ENCODE results near the gene LACTB. TPM values are rescaled to one million over a fixed set of nuclear protein-coding genes. Genes with fewer than 3 reads are reported as not detected.

The LACTB gene
- total and polyA plus RNA-seq, 4 donors: 13.2 to 25.3 (median 19.1) TPM

- 77% methylated on average over 3 of the region's 3 CpGs for WGBS
- Histone ChIP-seq H3K4me1 (ENCODE audit: control insufficient read depth in 4 of 4, insufficient read depth in 4 of 4, low read length in 3 of 4) (peaks cover 0 to 14% (median 2%) of the 10 kb centered on the region in 4 donors), H3K27me3 (ENCODE audit: control insufficient read depth in 4 of 4, insufficient read depth in 4 of 4, low read length in 3 of 4) (no peaks in the 10 kb centered on the region), H3K9ac (ENCODE audit: low read depth in 1 of 2, low read length in 2 of 2) (no peak overlapping the region), H3K9me3 (ENCODE audit: control insufficient read depth in 4 of 4, low read length in 3 of 4) (no peaks in the 10 kb centered on the region), H3K27ac (ENCODE audit: low read depth in 1 of 2, low read length in 2 of 2) (no peak overlapping the region), H3K4me3 (ENCODE audit: low read depth in 1 of 3, low read length in 3 of 3) (no peak overlapping the region), H3K36me3 (ENCODE audit: control insufficient read depth in 4 of 4, insufficient read depth in 3 of 4, low read depth in 1 of 4, low read length in 3 of 4) (peaks cover 6 to 10% (median 7%) of the 10 kb centered on the region in 4 donors)
- DNase-seq (ENCODE audit: low spot score): no peak
- no peak for TF ChIP-seq SP1 (IDR thresholded peaks at IDR 0.05)
- TF ChIP-seq CTCF (IDR thresholded peaks at IDR 0.05; ENCODE audit: low read depth, low read length, missing input control): no peak
- TF ChIP-seq HNF4G (IDR thresholded peaks at IDR 0.05): no peak
- no peak for TF ChIP-seq RXRA (IDR thresholded peaks at IDR 0.05)
- TF ChIP-seq MAX (IDR thresholded peaks at IDR 0.05): no peak
- TF ChIP-seq NR2F2 (IDR thresholded peaks at IDR 0.05): no peak
- no peak for TF ChIP-seq YY1 (IDR thresholded peaks at IDR 0.05)
- TF ChIP-seq GABPA (IDR thresholded peaks at IDR 0.05 in 1 of 2, conservative IDR thresholded peaks at IDR 0.05 in 1 of 2): no peak
- TF ChIP-seq JUND (IDR thresholded peaks at IDR 0.05): no peak
- TF ChIP-seq FOXA1 (IDR thresholded peaks at IDR 0.05): no peak
- no peak for TF ChIP-seq TAF1 (conservative IDR thresholded peaks at IDR 0.05)
- TF ChIP-seq RAD21 (IDR thresholded peaks at IDR 0.05): no peak
- TF ChIP-seq ZBTB33 (IDR thresholded peaks at IDR 0.05): no peak
- TF ChIP-seq ATF3 (IDR thresholded peaks at IDR 0.05): no peak
- no peak for TF ChIP-seq HNF4A (conservative IDR thresholded peaks at IDR 0.05)
- TF ChIP-seq REST (IDR thresholded peaks at IDR 0.05): no peak
- TF ChIP-seq EGR1 (IDR thresholded peaks at IDR 0.05; ENCODE audit: low read depth in 2 of 2): no peak
- no peak for TF ChIP-seq FOXA2 (IDR thresholded peaks at IDR 0.05)
Measured at GRCh38 chr15:63155486-63155885, 33.8 kb downstream of the LACTB start.
